PC-3 (cell line): ENCODE results near the gene NTN3.

Source experiments
- EZH2phosphoT487 ChIP-seq: fragments of 300-600 bp; sonication (generic); IDR thresholded peaks from 2 replicates; pipeline ENCODE4 v1.6.1; 2018; ENCODE audit warnings: mild to moderate bottlenecking, antibody characterized with exemption, low read length, borderline replicate concordance
- TF ChIP-seq, protein P1 (sequence below): fragments of 300-600 bp; sonication (generic); conservative IDR thresholded peaks from 2 replicates; pipeline ENCODE4 v1.5.1; 2017; ENCODE audit warnings: antibody characterized with exemption, low read depth, mild to moderate bottlenecking, low read length

DNA sequence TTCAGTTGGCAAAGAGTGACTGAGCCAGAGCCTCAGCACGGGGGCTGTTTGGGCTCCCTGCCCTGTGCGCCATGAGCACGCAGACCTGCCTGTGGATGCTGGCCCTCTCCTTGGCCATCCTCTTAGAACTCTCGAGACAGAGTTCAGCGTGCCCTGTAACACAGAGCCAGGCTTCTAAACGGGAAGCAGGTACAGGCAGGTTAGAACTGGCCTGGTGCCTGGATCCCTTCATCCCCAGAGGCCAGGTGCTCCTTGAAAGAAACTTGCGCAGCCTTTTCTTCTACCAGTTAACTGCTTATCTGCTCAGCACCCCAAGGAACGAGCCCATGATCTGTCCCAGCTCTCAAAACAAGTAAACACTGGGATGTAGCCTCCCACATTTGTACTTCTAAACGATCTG is 35.0 kb upstream of the NTN3 start:
- TF ChIP-seq EZH2phosphoT487 = no peak
- TF ChIP-seq, protein P1, sequence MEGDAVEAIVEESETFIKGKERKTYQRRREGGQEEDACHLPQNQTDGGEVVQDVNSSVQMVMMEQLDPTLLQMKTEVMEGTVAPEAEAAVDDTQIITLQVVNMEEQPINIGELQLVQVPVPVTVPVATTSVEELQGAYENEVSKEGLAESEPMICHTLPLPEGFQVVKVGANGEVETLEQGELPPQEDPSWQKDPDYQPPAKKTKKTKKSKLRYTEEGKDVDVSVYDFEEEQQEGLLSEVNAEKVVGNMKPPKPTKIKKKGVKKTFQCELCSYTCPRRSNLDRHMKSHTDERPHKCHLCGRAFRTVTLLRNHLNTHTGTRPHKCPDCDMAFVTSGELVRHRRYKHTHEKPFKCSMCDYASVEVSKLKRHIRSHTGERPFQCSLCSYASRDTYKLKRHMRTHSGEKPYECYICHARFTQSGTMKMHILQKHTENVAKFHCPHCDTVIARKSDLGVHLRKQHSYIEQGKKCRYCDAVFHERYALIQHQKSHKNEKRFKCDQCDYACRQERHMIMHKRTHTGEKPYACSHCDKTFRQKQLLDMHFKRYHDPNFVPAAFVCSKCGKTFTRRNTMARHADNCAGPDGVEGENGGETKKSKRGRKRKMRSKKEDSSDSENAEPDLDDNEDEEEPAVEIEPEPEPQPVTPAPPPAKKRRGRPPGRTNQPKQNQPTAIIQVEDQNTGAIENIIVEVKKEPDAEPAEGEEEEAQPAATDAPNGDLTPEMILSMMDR = no peak
